H1 (cell line): ENCODE measurements around the gene NFIC. TPM values are rescaled to one million over a fixed set of nuclear protein-coding genes. Genes with fewer than 3 reads are reported as not detected.

ENCODE experiments used
- HDAC6 ChIP-seq: IDR thresholded peaks from one replicate; pipeline ENCODE4 v1.7.1; 2012; ENCODE audit warnings: low read depth, mild to moderate bottlenecking, inconsistent platforms, low read length, moderate library complexity
- POU5F1 ChIP-seq: IDR thresholded peaks from 2 replicates; pipeline ENCODE4 v1.6.1; 2011; ENCODE audit warnings: low read depth, mild to moderate bottlenecking, low read length, moderate library complexity
- SIRT6 ChIP-seq: IDR thresholded peaks from one replicate; pipeline ENCODE4 v1.7.1; 2012; ENCODE audit warnings: low read length, inconsistent platforms
- TEAD4 ChIP-seq: IDR thresholded peaks from 2 replicates; pipeline ENCODE4 v1.6.1; 2012; ENCODE audit warnings: low read depth, low read length, inconsistent platforms, mixed read lengths
- polyA plus RNA-seq, 7 experiments: library from polyadenylated mRNA; depleted of rRNA in 3 of 7; stranded (reverse) in 5 of 7; unstranded in 2 of 7; fragments of >200 nt in 5 of 7; fragments of 200-250 nt in 2 of 7; gene quantifications; 1 replicate in 5 of 7; 2 replicates in 1 of 7; 4 replicates in 1 of 7; pipeline versions ENCODE4 v1.2.1 to v1.2.3, GENCODE V29; 2011 to 2013; ENCODE audit warnings: missing spikeins in 2 of 7, mixed read lengths in 2 of 7
- total RNA-seq: library from RNA; stranded (reverse); fragmentation: NEBNext Ultra II Directional; extraction: Animal tissue kit (Norgen Biotek cat#: 25700); gene quantifications from 2 replicates; pipeline ENCODE4 v1.2.1, GENCODE V29; 2021

Gene NFIC
- total and polyA plus RNA-seq, 2 of the 8 experiments (the other 6 are each of a cell fraction or from before 2014, with no cell fraction given), result 0.56 to 3.2 TPM

DNA sequence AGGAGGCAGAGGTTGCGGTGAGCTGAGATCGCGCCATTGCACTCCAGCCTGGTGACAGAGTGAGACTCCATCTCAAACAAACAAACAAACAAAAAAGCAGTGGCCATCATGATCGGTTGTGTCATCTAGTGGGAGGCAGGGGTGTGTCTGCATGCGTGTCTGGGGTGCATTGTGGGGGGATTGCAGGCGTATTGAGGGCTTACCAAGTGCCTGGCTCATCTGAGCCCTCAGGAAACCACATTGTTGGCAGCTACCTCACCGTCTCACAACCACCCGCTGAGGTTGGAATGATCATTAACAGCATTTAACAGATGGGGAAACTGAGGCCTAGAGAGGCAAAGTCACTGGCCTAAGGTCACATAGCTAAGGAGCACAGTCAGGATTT lies 30.5 kb downstream of the NFIC start (continued):
- TF ChIP-seq HDAC6, result no peak
- no peak for TF ChIP-seq POU5F1
- no peak for TF ChIP-seq SIRT6
- TF ChIP-seq TEAD4, result no peak
